Measurements from ENCODE around the gene ZC3H13.

The ZC3H13 gene

DNA sequence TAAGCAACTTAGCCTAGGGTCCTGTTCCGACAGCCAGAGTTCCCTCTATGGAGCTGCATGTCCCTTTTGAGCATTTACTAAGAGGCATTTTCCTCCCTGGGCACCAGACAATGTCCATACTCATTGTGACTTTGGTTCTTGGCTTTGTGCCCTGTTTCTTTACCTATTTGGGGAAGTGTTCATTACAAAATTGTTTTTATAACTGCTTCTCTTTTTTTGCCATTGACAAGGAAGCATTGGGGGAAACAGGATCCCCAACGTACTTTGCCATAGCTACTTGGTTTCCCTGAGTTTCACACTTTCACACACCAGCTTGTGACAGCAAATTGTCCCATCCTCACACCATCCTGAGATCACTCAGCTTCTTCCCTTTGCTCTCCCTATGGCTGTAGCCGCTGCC is 119.9 kb downstream of the ZC3H13 start:
- H3K4me3 ChIP-seq (ENCODE audit: low read depth, low read length) = no peak overlapping the region
- TF ChIP-seq, protein P1, sequence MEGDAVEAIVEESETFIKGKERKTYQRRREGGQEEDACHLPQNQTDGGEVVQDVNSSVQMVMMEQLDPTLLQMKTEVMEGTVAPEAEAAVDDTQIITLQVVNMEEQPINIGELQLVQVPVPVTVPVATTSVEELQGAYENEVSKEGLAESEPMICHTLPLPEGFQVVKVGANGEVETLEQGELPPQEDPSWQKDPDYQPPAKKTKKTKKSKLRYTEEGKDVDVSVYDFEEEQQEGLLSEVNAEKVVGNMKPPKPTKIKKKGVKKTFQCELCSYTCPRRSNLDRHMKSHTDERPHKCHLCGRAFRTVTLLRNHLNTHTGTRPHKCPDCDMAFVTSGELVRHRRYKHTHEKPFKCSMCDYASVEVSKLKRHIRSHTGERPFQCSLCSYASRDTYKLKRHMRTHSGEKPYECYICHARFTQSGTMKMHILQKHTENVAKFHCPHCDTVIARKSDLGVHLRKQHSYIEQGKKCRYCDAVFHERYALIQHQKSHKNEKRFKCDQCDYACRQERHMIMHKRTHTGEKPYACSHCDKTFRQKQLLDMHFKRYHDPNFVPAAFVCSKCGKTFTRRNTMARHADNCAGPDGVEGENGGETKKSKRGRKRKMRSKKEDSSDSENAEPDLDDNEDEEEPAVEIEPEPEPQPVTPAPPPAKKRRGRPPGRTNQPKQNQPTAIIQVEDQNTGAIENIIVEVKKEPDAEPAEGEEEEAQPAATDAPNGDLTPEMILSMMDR (IDR thresholded peaks at IDR 0.05; ENCODE audit: borderline replicate concordance, insufficient read depth, low read depth, low read length) = no peak

DNA sequence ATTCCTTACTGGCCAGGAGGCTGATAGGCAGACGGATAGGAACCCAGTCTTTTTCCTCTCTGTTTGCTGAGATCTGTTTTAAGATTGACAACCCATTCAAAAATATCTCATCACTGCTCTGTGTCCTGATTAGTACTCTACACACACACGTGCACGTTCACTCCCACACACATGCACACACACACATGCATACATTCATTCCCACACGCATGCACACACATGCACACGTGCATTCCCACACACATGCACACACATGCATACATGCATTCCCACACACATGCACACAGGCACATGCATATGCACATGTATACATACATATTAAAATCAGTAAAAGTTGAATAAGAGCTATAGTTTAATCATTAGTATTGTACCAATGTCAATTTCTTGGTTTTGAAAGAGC is 120.4 kb downstream of the ZC3H13 start:
- H3K4me3 ChIP-seq (ENCODE audit: low read depth, low read length) = no peak overlapping the region
- TF ChIP-seq, protein P1 (IDR thresholded peaks at IDR 0.05; ENCODE audit: borderline replicate concordance, insufficient read depth, low read depth, low read length) = no peak

DNA sequence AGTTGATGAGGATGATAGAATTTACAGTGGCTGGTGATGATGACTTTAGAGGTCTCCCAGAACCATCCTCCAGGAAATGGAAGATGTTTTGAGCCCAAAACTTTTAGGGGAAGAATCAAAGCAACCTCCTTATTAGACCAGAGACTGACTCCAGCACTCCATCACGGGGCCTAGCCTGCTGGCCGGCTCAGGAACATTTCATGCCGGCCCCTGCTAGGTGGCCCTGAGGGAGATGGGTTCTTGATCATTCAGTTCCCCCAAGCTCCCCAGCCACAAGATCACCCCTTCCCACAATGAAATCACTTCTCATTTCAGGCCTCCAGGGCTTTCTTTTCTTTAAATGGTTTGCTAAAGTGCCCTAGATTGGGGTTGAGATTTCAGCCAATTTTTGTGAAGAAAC is 121.3 kb downstream of the ZC3H13 start:
- no peak overlapping the region for H3K4me3 ChIP-seq (ENCODE audit: low read depth, low read length)
- TF ChIP-seq, protein P1 (IDR thresholded peaks at IDR 0.05; ENCODE audit: borderline replicate concordance, insufficient read depth, low read depth, low read length) = no peak

DNA sequence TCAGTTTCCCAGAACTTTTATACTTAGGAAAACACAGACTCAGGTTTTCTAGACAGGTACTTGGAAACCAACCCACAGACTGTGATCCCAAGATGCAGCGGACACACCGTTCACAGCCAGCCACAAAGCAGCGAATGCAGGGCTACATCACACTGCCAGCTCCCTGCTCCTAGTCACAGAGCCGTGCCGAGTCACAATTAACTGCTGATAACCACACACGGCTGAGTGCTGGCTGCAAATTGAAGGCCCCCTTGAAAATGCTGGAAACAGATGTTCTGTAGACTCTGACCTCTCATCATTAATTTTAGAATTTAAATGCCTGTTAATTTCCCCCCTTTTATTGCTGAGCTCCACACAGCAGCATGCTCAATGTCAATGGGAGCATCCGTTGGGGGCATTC is 122.4 kb downstream of the ZC3H13 start:
- TF ChIP-seq, protein P1 (IDR thresholded peaks at IDR 0.05; ENCODE audit: borderline replicate concordance, insufficient read depth, low read depth, low read length) = no peak
- H3K4me3 ChIP-seq (ENCODE audit: low read depth, low read length) = no peak overlapping the region

DNA sequence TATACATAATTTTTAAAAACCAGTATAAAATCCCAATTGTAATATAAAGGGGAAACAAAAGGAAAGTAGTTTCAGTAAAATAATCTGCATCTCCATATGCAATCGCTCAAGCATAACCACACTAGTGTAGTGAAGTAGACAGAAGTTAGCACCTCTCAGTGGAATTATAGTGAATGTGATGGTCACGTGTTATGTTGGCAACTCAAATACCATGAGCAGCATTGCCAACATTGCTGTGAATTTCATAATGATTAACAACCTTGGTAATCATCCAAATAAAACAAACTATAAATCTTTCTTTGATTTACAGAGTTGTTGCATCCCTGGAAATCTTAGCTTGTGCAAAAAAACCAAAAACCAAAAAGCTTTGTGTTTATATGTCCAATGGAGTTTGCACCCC is 123.7 kb downstream of the ZC3H13 start:
- no peak overlapping the region for H3K4me3 ChIP-seq (ENCODE audit: low read depth, low read length)
- TF ChIP-seq, protein P1 (IDR thresholded peaks at IDR 0.05; ENCODE audit: borderline replicate concordance, insufficient read depth, low read depth, low read length) = no peak

DNA sequence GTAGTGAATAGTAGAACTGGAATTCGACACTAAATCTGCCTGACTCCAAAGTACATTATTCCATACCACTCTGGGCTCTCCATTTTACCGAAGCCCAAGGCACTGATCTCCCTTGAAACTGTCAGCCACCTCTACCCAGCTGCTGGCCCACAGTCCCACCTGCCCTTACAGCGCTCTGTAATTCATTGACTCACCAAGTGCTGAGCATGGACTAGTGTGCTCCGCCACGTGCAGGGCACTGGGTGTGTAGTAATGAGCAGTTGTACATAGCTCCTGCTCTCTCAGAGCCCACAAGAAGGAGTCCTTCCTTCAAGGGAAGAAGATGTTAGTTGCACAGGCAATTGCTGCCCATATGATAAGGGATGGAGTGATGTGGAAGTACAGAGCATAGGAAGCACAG is 124.4 kb downstream of the ZC3H13 start:
- no peak overlapping the region for H3K4me3 ChIP-seq (ENCODE audit: low read depth, low read length)
- TF ChIP-seq, protein P1 (IDR thresholded peaks at IDR 0.05; ENCODE audit: borderline replicate concordance, insufficient read depth, low read depth, low read length) = no peak

DNA sequence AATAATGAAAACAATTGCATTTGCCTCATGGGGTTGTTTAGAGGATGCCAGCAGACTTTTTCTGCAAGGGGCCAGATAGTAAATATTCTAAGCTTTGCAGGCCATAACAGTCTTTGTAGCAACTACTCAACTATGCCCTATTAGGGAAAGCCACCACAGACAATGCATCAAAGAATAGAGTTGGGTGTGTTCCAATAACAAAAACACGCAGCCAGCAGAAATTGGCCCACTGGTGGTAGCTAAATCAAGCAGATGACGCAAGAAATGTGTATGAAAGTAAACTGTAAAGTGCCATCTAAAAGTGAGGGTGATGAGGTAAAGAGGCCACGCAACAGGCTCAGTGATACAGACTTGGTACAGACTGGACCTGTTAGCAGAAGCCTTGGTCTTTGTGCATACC is 125.8 kb downstream of the ZC3H13 start:
- TF ChIP-seq, protein P1 (IDR thresholded peaks at IDR 0.05; ENCODE audit: borderline replicate concordance, insufficient read depth, low read depth, low read length) = no peak
- no peak overlapping the region for H3K4me3 ChIP-seq (ENCODE audit: low read depth, low read length)

All from GM12875 (cell line).